Measurements from ENCODE around the gene CD79B. TPM values are rescaled to one million over a fixed set of nuclear protein-coding genes. Genes with fewer than 3 reads are reported as not detected.

The CD79B gene
- total RNA-seq, 2 experiments from 2014 or later, result 34.6 to 39.9 TPM

DNA sequence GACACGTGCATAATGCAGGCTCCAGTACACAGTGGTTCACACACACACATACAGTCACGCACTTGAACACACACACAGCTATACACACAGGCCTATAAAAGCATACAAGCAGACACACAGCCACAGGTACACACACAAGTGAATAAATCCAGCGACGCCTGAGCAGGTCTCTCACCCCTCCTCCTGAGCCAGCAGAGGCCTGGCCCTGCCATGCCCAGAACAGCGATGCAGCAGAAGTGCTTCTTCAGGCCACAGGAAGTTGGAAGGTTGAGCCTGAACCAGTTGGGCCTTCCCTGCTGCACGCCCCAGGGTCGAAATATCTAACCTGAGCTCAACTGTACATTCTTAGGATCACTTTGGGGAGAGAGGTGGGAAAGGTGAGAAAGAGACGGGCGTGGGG lies 7.3 kb upstream of the CD79B start:
- CTCF ChIA-PET, result interaction anchor here (1.0 to 2.0 kb wide), 3 partner anchors 8 to 20 kb away, joined by 3 to 8 read pairs (median 3); no protein-coding TSS in a partner anchor
- peaks cover 12% of the 10 kb centered on the region for H3K27me3 Mint-ChIP-seq

DNA sequence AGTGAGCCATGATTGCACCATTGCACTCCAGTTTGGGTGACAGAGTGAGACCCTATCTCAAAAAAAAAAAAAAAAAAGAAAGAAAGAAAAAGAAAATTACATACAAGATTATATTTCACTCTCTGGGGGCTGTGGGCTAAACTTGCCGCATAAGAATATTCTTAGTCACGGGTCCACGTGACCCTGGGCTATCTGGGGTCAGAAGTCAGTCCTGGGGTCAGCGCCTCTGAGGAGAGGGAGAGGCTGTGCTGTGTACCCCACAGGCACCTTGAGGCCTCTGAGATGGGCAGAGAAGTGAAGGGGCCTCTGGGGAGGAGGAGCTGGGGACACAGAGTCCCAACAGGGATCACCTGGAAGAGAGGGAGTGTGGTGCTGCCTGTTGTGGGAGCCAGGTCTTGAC lies 5.8 kb upstream of the CD79B start:
- POLR2A ChIA-PET, result no interaction called here
- H3K27me3 Mint-ChIP-seq, result peaks cover 9% of the 10 kb centered on the region
- H3K4me3 Mint-ChIP-seq, result no peak overlapping the region
- H3K9me3 Mint-ChIP-seq, result no peaks in the 10 kb centered on the region
- peaks cover 21% of the 10 kb centered on the region for H3K4me1 Mint-ChIP-seq
- no peaks in the 10 kb centered on the region for H3K36me3 Mint-ChIP-seq (ENCODE audit: low read depth)
- CTCF ChIA-PET, result interaction anchor here (0.6 kb wide), 1 partner anchor 342 kb away, joined by 4 read pairs; no protein-coding TSS in a partner anchor
- no peak for DNase-seq
- no peak overlapping the region for H3K27ac Mint-ChIP-seq

More for the DNA sequence above, 7.3 kb upstream of the CD79B start:
- no peak for DNase-seq
- no peaks in the 10 kb centered on the region for H3K36me3 Mint-ChIP-seq (ENCODE audit: low read depth)
- peaks cover 17% of the 10 kb centered on the region for H3K4me1 Mint-ChIP-seq
- H3K9me3 Mint-ChIP-seq, result no peaks in the 10 kb centered on the region
- H3K4me3 Mint-ChIP-seq, result no peak overlapping the region
- no peak overlapping the region for H3K27ac Mint-ChIP-seq
- POLR2A ChIA-PET, result no interaction called here

DNA sequence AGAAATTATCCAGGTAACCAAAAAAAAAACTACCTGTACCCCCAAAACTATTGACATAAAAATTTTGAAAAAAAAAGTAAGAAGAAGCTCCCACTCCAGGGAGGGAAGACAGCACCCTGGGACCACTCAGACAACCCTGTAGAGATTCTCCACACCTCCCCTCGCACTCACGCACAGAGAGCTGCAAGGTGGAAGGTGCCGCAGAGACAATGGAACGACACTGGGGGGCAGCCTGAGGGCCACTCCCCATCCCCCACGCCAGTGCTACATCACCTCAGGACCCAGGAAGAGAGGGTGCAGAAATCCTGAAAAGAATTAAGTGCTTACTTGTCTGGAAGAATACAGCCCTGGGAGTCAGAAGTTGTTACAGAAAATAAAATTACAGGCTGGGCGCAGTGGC lies 5.2 kb upstream of the CD79B start:
- Mint-ChIP-seq H3K4me3 (no peak overlapping the region), H3K27me3 (peaks cover 4% of the 10 kb centered on the region), H3K4me1 (peaks cover 26% of the 10 kb centered on the region), H3K9me3 (no peaks in the 10 kb centered on the region), H3K27ac (peak overlapping the region; percentile 72), H3K36me3 (ENCODE audit: low read depth) (no peaks in the 10 kb centered on the region)
- no peak for DNase-seq
- ChIA-PET POLR2A (no interaction called here), CTCF (interaction anchor here (0.6 to 0.9 kb wide), 5 partner anchors 10 to 295 kb away, joined by 3 to 5 read pairs (median 4); no protein-coding TSS in a partner anchor)

DNA sequence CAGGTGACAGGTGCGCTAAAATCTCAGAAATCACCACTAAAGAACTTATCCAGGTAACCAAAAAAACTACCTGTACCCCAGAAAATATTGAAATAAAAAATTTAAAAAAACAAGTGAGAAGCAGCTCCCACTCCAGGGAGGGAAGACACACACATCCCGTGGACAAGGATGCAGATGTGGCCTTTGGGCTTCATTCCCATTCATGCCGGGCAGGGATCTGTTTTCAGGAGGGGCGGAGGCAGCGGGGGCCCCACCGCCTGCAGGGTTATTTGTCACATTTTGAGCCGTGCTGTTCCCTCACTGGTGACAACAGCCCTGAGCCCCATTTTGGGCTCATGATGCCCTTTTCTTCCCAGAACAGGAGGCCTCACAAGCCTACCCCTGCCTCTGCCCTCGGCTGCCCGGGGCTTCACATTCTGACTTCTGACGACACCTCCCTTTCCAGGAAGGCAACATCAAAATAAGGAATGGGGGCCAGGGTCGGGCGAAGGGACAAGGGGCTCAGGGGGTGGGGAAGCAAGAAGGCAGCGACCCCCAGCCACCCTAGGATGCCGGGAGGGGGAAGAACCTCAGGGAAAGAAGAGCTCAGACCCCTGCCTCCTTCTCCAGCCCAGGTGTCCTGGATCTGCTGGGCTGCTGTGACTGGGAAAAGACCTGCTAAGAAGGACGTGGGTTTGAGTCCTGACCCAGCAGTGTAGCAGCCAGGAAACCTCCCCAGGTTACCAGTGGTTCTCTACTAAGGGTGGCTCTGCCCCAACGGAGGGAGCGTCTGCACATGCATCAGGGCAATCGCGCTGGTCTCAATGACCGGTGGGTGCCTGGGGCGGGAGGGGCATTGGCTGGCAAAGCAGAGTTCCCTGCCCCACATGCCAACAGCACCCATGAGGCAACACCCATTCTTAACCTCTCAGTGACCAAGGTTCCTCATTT lies 2.3 kb upstream of the CD79B start:
- H3K4me1 Mint-ChIP-seq, result peaks cover 44% of the 10 kb centered on the region
- POLR2A ChIA-PET, result no interaction called here
- no peak overlapping the region for H3K27ac Mint-ChIP-seq
- CTCF ChIA-PET, result interaction anchor here (0.5 to 7.7 kb wide), 4 partner anchors 12 to 86 kb away, joined by 3 to 38 read pairs (median 18); partner anchors contain the start of genes GH1 and ICAM2
- H3K36me3 Mint-ChIP-seq (ENCODE audit: low read depth), result peaks cover 6% of the 10 kb centered on the region
- peaks cover 4% of the 10 kb centered on the region for H3K27me3 Mint-ChIP-seq
- no peak overlapping the region for H3K4me3 Mint-ChIP-seq
- no peaks in the 10 kb centered on the region for H3K9me3 Mint-ChIP-seq
- no peak for DNase-seq

DNA sequence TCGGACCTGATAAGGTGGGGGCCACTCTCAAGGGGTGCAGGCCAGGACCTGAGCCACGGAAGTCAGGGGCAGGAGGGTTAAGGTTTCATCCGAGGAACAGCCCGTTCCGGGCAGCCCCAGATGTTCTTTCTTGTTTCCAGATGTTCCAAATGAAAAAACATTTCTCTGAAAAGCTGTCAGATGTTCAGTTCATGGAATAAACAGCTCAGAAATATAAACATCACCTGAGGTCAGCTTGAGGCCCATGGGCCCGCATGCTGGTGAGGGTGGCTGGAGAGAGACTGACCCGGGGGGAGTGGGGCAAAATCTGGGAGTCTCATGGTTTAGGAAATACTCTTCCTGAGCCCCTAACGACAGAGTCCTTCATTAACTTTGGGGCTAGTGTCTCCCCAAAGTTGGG lies 1.5 kb upstream of the CD79B start:
- H3K4me1 Mint-ChIP-seq, result peaks cover 36% of the 10 kb centered on the region

DNA sequence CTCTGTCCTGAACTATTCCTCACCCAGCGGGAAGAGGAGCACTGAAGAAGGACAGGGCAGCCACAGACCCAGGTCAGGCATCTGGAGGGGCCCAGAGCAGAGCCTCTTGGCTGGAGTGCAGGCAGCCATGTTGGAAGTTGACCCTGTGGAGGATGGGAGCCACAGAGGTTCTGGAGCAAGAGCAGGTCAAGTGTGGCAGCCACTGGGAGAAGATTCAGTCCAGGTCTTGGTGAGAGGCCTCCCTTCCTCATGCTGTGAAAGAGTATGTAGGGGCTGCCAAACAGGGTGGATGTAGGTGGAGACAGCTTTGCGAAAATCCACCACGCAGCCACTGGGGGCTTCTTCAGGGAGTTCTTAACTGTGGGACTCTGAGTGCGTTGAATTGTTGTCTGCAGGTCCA lies 590 bp upstream of the CD79B start:
- H3K9me3 Mint-ChIP-seq, result no peaks in the 10 kb centered on the region

More for the DNA sequence above, 1.5 kb upstream of the CD79B start:
- no peak for DNase-seq
- Mint-ChIP-seq H3K4me3 (no peak overlapping the region), H3K27ac (peak overlapping the region; percentile 13), H3K27me3 (peaks cover 4% of the 10 kb centered on the region), H3K36me3 (ENCODE audit: low read depth) (peaks cover 8% of the 10 kb centered on the region), H3K9me3 (no peaks in the 10 kb centered on the region)
- CTCF ChIA-PET, result interaction anchor here (1.0 to 7.7 kb wide), 6 partner anchors 13 to 200 kb away, joined by 3 to 38 read pairs (median 14); partner anchors contain the start of gene GH1
- POLR2A ChIA-PET, result no interaction called here

DNA sequence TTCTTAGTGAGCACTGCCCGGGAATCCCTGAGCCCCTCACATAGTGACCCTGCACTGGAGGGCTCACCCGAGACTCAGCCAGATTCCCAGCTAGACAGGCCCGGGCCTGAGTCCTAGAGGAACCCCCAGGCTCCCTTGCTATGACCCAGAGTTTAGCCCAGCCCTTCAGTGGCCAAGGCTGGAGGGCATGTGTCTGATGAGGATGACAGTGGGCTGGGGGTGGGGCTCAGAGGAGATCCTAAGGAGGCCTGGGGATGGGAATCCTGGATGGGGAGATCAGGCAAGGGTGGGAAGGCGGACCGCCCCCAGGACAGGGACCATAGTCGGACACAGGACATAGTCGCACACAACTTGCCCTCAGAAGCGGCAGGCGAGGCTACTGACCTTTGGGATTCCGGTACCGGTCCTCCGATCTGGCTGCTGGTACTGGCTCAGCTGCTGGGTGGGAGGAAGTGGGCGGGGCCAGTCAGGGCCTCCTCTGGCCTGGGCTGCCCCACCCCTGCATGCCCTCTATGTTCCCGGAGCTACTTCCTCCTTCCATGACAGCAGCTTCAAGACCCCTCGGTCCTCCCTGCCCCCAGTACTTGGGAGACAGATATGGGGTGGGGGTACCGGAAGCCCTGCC lies 1.1 kb downstream of the CD79B start:
- ChIA-PET POLR2A (no interaction called here), CTCF (interaction anchor here (0.5 to 7.7 kb wide), 11 partner anchors 9 to 1923 kb away, joined by 3 to 38 read pairs (median 4); partner anchors contain the start of gene GH1)
- Mint-ChIP-seq H3K27me3 (peaks cover 4% of the 10 kb centered on the region), H3K36me3 (ENCODE audit: low read depth) (peaks cover 8% of the 10 kb centered on the region), H3K4me1 (peaks cover 30% of the 10 kb centered on the region), H3K4me3 (peak overlapping the region; percentile 95), H3K27ac (peak overlapping the region; percentile 95), H3K9me3 (no peaks in the 10 kb centered on the region)
- DNase-seq, result peak; percentile 65

More for the DNA sequence above, 590 bp upstream of the CD79B start:
- Mint-ChIP-seq H3K4me1 (peaks cover 31% of the 10 kb centered on the region), H3K36me3 (ENCODE audit: low read depth) (peaks cover 8% of the 10 kb centered on the region), H3K27me3 (peaks cover 4% of the 10 kb centered on the region), H3K27ac (peak overlapping the region; percentile 95), H3K4me3 (peak overlapping the region; percentile 95)
- no peak for DNase-seq
- POLR2A ChIA-PET, result no interaction called here
- CTCF ChIA-PET, result interaction anchor here (1.0 to 7.7 kb wide), 11 partner anchors 11 to 201 kb away, joined by 3 to 38 read pairs (median 5); partner anchors contain the start of genes CSHL1 and GH1

DNA sequence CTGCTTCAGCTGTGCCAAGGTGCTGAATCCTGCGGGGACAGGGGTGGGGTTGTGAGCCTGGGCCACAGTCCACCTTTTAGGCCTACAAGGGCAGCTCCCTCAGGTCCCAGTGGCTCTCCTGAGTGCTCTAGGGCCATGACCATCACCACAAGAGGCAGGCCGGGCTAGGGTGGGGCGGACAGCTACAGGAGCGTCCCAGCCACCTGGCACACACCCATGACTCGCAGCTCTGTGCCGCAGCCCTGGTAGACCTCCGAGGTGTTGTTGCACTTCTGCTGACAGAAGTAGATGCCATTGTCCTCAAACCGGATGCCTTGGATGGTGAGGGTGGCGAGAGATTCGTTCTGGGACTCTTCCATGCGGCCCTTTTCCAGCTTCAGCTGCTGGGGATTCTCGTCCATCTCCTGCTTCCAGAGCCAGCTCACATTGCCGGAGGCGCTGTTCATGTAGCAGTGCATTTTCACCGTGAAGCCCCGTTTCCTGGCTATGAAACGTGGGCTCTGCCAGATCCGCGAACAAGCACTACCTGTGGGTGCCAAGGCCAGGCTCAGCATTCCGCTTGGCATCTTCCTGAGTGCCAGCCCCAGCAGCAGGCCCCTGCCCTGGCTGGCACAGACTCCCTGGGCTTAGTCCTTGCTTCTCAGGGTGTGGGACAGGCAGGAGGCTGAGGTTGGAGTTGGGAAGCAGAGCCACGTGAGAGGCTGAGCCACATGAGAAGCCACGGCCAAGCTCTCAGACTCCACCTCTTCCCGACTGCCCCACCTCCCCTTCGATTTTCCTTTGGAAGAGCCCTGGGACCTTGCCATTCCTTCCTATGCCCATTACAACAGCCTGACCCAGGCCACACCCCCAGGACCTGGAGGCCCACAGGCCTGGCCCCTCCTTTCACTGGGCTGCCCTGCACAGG lies 2.0 kb downstream of the CD79B start:
- peak overlapping the region; percentile 95 for H3K4me3 Mint-ChIP-seq
- peak overlapping the region; percentile 19 for H3K27ac Mint-ChIP-seq
- CTCF ChIA-PET, result interaction anchor here (0.5 to 7.7 kb wide), 10 partner anchors 10 to 204 kb away, joined by 3 to 38 read pairs (median 4); partner anchors contain the start of gene GH1
- DNase-seq, result no peak
- peaks cover 29% of the 10 kb centered on the region for H3K4me1 Mint-ChIP-seq
- no peaks in the 10 kb centered on the region for H3K9me3 Mint-ChIP-seq
- POLR2A ChIA-PET, result no interaction called here
- no peaks in the 10 kb centered on the region for H3K27me3 Mint-ChIP-seq
- H3K36me3 Mint-ChIP-seq (ENCODE audit: low read depth), result peaks cover 8% of the 10 kb centered on the region

DNA sequence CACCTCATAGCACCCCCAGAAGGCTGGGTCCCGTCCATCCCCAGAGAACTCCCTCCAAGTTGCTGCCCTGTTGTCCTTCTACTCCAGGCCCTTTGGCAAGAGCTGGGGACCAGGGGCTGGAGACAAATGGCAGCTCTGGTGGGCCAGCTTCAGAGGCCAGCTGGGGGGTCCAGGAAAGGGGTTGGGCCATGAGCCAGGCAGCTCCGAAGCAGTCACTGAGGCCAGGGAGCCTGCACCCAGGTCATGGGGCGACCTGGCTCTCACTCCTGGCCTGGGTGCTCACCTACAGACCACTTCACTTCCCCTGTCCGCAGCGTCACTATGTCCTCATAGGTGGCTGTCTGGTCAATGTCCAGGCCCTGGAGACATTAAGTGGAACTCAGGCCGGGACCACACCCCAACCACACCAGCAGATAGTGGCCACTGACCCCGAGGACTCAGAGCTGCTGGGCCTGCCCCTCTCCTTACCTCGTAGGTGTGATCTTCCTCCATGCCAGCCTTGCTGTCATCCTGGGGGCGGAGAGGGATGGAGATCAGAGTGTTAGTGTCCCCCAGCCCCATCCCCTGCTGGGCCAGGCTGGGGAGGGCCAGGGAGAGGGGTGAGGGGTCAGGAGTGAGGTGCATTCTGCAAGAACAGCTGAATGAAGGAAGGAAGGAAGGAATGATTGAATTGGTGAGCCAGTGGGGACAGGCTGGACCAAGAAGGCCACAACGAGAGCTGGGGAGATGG lies 3.0 kb downstream of the CD79B start:
- no peaks in the 10 kb centered on the region for H3K27me3 Mint-ChIP-seq
- H3K4me1 Mint-ChIP-seq, result peaks cover 29% of the 10 kb centered on the region
- peak overlapping the region; percentile 20 for H3K4me3 Mint-ChIP-seq
- H3K27ac Mint-ChIP-seq, result peak overlapping the region; percentile 69
- ChIA-PET POLR2A (no interaction called here), CTCF (interaction anchor here (0.9 to 7.7 kb wide), 8 partner anchors 10 to 205 kb away, joined by 3 to 38 read pairs (median 6); partner anchors contain the start of gene GH1)
- no peak for DNase-seq
- H3K36me3 Mint-ChIP-seq (ENCODE audit: low read depth), result peaks cover 8% of the 10 kb centered on the region
- no peaks in the 10 kb centered on the region for H3K9me3 Mint-ChIP-seq

DNA sequence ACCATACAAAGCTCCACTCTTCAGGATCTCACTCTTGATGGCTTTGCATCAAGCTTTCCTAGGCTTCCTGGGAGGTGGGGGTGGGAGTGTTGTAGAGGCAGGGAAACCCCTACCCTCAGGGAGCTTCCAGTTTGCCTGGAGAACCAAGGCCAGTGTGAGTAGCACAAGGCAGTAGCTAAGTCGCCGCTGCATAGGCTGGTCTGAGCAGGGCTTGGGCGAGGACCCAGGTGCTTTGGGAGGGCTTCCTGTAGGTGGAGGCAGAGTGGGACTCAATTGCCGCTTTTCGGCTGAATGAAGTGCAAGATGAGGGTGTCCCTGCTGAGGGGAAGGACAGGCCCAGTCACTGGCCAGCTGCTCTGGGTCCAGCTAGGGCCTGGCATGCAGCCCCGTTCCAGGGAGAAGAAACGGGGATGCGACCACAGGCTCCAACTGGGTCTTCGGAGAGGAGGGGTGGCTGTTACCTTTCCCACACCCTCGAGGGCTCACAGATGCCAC lies 3.9 kb downstream of the CD79B start:
- Mint-ChIP-seq H3K9me3 (no peaks in the 10 kb centered on the region), H3K27me3 (no peaks in the 10 kb centered on the region), H3K4me3 (no peak overlapping the region), H3K4me1 (peaks cover 27% of the 10 kb centered on the region), H3K36me3 (ENCODE audit: low read depth) (peaks cover 8% of the 10 kb centered on the region), H3K27ac (no peak overlapping the region)
- no peak for DNase-seq
- CTCF ChIA-PET, result interaction anchor here (0.5 to 7.2 kb wide), 8 partner anchors 9 to 510 kb away, joined by 3 to 33 read pairs (median 4); partner anchors contain the start of gene GH1
- POLR2A ChIA-PET, result interaction anchor here (0.6 kb wide), 1 partner anchor 8 kb away, joined by 13 read pairs; no protein-coding TSS in a partner anchor

DNA sequence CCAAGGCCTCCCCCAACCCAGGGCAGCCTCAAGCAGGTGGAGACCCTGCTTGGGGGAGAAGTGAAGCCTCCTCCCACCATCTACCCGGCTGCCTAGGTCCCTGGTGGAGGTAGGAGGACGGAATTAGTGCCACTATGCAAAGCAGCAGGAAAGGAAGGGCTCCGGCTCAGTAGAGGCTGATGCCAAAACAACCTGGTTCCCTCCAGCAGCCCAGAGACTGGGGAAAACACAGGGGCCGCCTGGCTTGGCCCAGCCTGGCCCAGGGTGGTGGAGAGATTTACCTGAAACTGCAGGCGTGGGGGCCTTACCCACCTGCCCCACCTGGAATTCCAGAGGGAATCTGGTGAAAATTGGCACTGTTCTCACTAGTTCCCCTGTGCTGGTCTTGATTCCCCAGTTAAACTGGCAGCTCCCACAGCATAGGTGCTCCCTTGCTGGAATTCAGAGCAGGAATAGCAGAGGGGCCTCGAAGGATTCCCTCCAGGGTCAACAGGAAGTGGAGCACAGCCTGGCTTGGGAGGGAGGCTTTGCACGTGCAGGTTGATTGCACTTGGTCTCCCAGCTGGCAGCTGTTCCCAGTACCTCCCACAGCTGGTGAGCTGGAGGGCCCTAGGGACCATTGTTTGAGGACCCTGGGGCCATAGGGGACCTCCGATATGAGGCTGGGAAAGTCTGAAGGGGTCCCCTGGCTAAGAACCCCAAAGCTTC lies 4.5 kb downstream of the CD79B start:
- peaks cover 8% of the 10 kb centered on the region for H3K36me3 Mint-ChIP-seq (ENCODE audit: low read depth)
- no peaks in the 10 kb centered on the region for H3K9me3 Mint-ChIP-seq
- peaks cover 21% of the 10 kb centered on the region for H3K4me1 Mint-ChIP-seq
- H3K4me3 Mint-ChIP-seq, result no peak overlapping the region
- CTCF ChIA-PET, result interaction anchor here (0.5 to 7.2 kb wide), 6 partner anchors 9 to 511 kb away, joined by 3 to 33 read pairs (median 5); partner anchors contain the start of gene GH1
- no peaks in the 10 kb centered on the region for H3K27me3 Mint-ChIP-seq
- no peak overlapping the region for H3K27ac Mint-ChIP-seq
- POLR2A ChIA-PET, result interaction anchor here (0.6 kb wide), 1 partner anchor 9 kb away, joined by 13 read pairs; no protein-coding TSS in a partner anchor
- no peak for DNase-seq
